ENCODE measurements around the gene DIS3L. TPM values are rescaled to one million over a fixed set of nuclear protein-coding genes. Genes with fewer than 3 reads are reported as not detected.

The DIS3L gene
- total RNA-seq, 3 donors from 2014 or later (not counting 1 experiment from before 2014, with no cell fraction given): 21.9 to 30.6 (median 28.3) TPM

- Mint-ChIP-seq H3K9me3 (no peaks in the 10 kb centered on the region), H3K27me3 (ENCODE audit: low read depth in 2 of 2) (peaks cover 27 to 37% of the 10 kb centered on the region in 2 donors), H3K27ac (no peak overlapping the region), H3K4me1 (no peaks in the 10 kb centered on the region), H3K36me3 (no peaks in the 10 kb centered on the region), H3K4me3 (no peak overlapping the region)
- H3K36me3 ChIP-seq (ENCODE audit: control insufficient read depth, insufficient read depth, low read length): no peaks in the 10 kb centered on the region
- no peak for TF ChIP-seq CTCF (IDR thresholded peaks at IDR 0.05)
- DNase-seq (no peak), ATAC-seq (no peak)
- no peaks in the 10 kb centered on the region for H3K9me3 ChIP-seq (ENCODE audit: control insufficient read depth, insufficient read depth, low read length)
- 93% methylated on average over 20 of the region's 20 CpGs for WGBS (ENCODE audit: insufficient coverage)
- no peaks in the 10 kb centered on the region for H3K27me3 ChIP-seq (ENCODE audit: control insufficient read depth, insufficient read depth, low read length)
- no peak overlapping the region for H3K27ac ChIP-seq (ENCODE audit: low read length)
- intact Hi-C loops (cut with micrococcal nuclease): no loop called here
- no peaks in the 10 kb centered on the region for H3K4me1 ChIP-seq (ENCODE audit: control insufficient read depth, insufficient read depth, low read length)
- no peak overlapping the region for H3K4me3 ChIP-seq (ENCODE audit: low read length)
Measured at GRCh38 chr15:66264859-66265513, 28.4 kb upstream of the DIS3L start.

GRCh38 chr15:66269326-66270090 is 23.9 kb upstream of the DIS3L start:
- Histone ChIP-seq H3K27me3 (ENCODE audit: control insufficient read depth, insufficient read depth, low read length) (no peaks in the 10 kb centered on the region), H3K36me3 (ENCODE audit: control insufficient read depth, insufficient read depth, low read length) (no peaks in the 10 kb centered on the region), H3K4me3 (ENCODE audit: low read length) (no peak overlapping the region), H3K4me1 (ENCODE audit: control insufficient read depth, insufficient read depth, low read length) (no peaks in the 10 kb centered on the region), H3K9me3 (ENCODE audit: control insufficient read depth, insufficient read depth, low read length) (no peaks in the 10 kb centered on the region), H3K27ac (ENCODE audit: low read length) (no peak overlapping the region)
- Mint-ChIP-seq H3K36me3 (no peaks in the 10 kb centered on the region), H3K9me3 (no peaks in the 10 kb centered on the region), H3K4me3 (no peak overlapping the region), H3K27ac (no peak overlapping the region), H3K27me3 (ENCODE audit: low read depth in 2 of 2) (peaks cover 16 to 19% of the 10 kb centered on the region in 2 donors), H3K4me1 (no peaks in the 10 kb centered on the region)
- DNase-seq (no peak), ATAC-seq (no peak)
- intact Hi-C loops (cut with micrococcal nuclease): no loop called here
- no peak for TF ChIP-seq CTCF (IDR thresholded peaks at IDR 0.05)
- WGBS (ENCODE audit: insufficient coverage): 81% methylated on average over 13 of the region's 13 CpGs

GRCh38 chr15:66270932-66271331 is 22.4 kb upstream of the DIS3L start:
- intact Hi-C loops (cut with micrococcal nuclease): no loop called here
- Mint-ChIP-seq H3K36me3 (no peaks in the 10 kb centered on the region), H3K27ac (no peak overlapping the region), H3K4me1 (no peaks in the 10 kb centered on the region), H3K27me3 (ENCODE audit: low read depth in 2 of 2) (peaks cover 16 to 19% of the 10 kb centered on the region in 2 donors), H3K4me3 (no peak overlapping the region), H3K9me3 (no peaks in the 10 kb centered on the region)
- Histone ChIP-seq H3K9me3 (ENCODE audit: control insufficient read depth, insufficient read depth, low read length) (no peaks in the 10 kb centered on the region), H3K36me3 (ENCODE audit: control insufficient read depth, insufficient read depth, low read length) (no peaks in the 10 kb centered on the region), H3K27me3 (ENCODE audit: control insufficient read depth, insufficient read depth, low read length) (no peaks in the 10 kb centered on the region), H3K4me1 (ENCODE audit: control insufficient read depth, insufficient read depth, low read length) (no peaks in the 10 kb centered on the region), H3K4me3 (ENCODE audit: low read length) (no peak overlapping the region), H3K27ac (ENCODE audit: low read length) (no peak overlapping the region)
- ATAC-seq: no peak
- WGBS (ENCODE audit: insufficient coverage): 73% methylated on average over 6 of the region's 6 CpGs
- TF ChIP-seq CTCF (IDR thresholded peaks at IDR 0.05): no peak
- no peak for DNase-seq
